Limb (tissue), 2 donors: ENCODE measurements around the gene RAB3D.
A peak's percentile ranks its signal among the peaks of the same experiment; 100 is the strongest.

Experiments used
- DNase-seq, 2 donors: peaks; one replicate each; pipeline ENCODE4 v3.0.0-alpha.2; 2016; ENCODE audit errors: extremely low spot score in 2 of 2

RAB3D gene

DNA sequence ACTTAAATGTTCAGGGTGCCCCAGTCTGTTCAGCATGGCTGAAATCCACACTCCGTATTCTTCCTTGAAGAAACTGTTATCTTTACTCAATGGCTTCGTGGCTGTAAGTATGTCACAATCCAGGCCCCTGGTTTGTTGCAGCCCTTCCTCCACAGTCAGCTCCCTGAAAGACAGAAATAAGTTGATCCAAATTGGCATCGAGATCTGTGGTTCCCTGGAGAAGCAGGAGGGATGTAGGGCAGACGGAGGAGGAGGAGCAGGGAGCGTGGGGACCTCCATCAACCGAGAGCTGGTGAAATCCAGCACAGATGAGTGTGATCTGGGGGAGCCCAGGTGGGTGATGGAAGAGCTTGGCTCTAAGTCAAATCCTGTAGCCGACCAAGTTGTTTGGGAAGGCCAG lies 43.2 kb downstream of the RAB3D start:
- no peak for DNase-seq

DNA sequence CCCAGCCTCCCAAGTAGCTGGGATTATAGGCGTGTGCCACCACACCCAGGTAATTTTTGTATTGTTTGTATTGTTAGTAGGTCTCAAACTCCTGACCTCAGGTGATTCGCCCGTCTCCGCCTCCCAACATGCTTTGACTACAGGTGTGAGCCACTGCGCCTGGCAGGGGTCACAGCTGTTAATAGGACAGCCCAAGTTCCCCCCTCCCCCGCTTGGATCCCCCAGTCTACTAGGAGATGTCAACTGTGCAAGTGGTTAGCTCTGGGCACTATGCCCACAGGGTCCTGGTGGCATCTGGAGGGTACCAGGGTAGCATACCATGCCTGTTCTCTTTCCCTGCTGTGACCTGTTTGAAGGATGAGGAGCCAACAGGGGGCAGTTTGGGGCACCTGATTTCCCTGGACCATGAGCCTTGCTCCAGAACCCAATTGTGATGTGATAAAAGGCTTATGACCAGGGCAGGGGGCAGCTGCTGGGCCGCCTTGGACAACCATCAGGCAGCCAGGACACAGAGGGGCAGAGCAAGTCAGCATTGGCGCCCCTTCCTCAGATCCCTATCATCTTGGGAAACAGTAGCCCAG lies 43.7 kb downstream of the RAB3D start, which contains the start of gene TSPAN16:
TSPAN16 (plus strand) TSS at position 496 of the 581 bp plus-strand sequence. CDS start 138 bp downstream, outside the sequence.
- DNase-seq = no peak

DNA sequence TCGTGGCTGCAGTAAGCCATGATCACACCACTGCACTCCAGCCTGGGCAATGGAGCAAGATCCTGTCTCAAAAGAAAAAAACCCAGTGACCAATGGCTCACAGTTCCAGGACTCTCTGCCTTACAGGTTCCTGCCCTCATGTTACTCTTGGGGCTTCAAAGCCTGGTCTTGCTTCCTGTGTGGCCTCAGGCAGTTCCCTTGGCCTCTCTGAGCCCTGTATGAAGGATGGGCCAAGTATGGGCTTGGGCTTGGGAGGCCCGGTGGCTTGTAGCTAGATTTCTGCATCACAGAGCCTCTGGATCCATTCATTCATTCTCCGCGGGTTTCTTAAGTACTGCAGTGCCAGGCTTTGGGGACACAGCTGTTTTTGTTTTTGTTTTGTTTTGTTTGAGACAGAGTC lies 44.3 kb downstream of the RAB3D start:
- no peak for DNase-seq

- DNase-seq = peak; percentile 93 to 97
Measured at GRCh38 chr19:11293433-11294389, 45.7 kb downstream of the RAB3D start.

- no peak for DNase-seq
Measured at GRCh38 chr19:11291991-11292390, 47.5 kb downstream of the RAB3D start.

- no peak for DNase-seq
Measured at GRCh38 chr19:11291415-11291814, 48.0 kb downstream of the RAB3D start.

GRCh38 chr19:11290256-11290655 lies 49.2 kb downstream of the RAB3D start:
- DNase-seq = no peak

GRCh38 chr19:11288349-11288748 lies 51.1 kb downstream of the RAB3D start:
- DNase-seq = no peak

DNA sequence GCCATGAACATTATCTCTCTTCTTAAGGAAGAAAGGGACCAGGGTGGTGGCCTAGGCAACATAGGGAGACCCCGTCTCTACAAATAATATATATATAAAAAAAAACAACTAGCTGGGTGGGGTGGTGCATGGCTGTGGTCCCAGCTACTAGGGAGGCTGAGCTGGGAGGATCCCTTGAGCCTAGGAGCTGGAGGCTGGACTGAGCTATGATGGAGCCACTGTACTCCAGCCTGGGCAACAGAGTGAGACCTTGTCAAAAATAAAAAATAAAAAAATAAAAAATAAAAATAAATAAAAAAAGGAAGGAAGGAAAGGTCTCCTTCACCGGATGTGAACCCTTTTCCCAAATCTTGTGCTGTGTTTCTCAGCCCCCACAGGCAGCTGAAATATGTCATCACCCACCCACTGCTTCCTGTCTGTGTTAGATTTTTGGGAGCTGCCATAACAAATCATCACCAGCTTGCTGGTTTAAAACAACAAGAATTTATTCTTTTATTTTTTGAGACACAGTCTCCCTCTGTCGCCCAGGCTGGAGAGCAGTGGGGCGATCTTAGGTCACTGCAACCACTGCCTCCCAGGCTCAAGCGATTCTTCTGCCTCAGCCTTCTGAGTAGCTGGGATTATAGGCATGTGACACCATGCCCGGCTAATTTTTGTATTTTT lies 53.0 kb downstream of the RAB3D start:
- DNase-seq = no peak

DNA sequence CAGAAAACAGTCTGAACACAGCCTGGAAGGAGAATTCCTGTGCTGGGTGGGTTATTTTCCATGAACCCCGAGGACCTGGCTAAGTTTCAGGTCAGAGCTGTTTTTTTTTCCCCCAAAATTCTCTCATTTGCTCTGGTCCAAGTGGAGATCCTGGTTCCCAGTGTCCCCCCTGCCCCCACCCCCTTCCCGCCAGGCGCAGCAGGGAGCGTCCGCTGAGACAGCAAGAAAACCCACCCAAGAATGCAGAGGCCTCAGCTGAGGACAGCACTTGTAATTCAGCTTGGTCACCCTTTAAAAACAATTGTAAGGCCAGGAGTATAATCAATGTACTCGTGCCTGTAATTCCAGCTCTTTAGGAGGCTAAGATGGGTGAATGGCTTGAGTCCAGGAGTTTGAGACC lies 54.9 kb downstream of the RAB3D start:
- DNase-seq = no peak

- no peak for DNase-seq
Measured at GRCh38 chr19:11281356-11282049, 58.0 kb downstream of the RAB3D start.

- DNase-seq = no peak
Measured at GRCh38 chr19:11279505-11280236, 59.8 kb downstream of the RAB3D start.

GRCh38 chr19:11278670-11279069 lies 60.8 kb downstream of the RAB3D start:
- no peak for DNase-seq

DNA sequence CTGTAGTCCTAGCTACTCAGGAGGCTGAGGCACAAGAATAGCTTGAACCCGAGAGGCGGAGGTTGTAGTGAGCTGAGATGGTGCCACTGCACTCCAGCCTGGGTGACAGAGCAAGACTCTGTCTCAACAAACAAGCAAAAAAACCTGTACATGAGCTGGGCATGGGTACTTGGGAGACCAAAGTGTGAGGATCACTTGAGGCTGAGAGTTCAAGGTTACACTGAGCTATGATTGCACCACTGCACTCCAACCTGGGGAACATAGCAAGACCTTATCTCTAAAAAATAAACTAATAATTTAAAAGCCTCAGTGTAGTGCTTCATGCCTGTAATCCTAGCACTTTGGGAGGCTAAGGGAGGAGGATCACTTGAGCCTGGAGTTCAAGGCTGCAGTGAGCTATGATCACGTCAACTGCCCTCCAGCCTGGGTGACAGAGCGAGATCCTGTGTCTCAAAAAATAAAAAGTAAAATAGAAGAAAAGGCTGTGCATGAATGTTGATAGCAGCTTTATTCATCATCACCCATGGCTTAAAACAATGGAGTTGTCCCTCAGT lies 64.8 kb downstream of the RAB3D start:
- DNase-seq = no peak

- DNase-seq = no peak
Measured at GRCh38 chr19:11273989-11274388, 65.5 kb downstream of the RAB3D start.

- no peak for DNase-seq
Measured at GRCh38 chr19:11273296-11273695, 66.2 kb downstream of the RAB3D start.
